GM12878 (cell line): ENCODE data around the gene SMC1B. TPM values are rescaled to one million over a fixed set of nuclear protein-coding genes. Genes with fewer than 3 reads are reported as not detected.

Source experiments
- ATAC-seq: fragments of 200-7000 bp; cut with Tn5 transposase; 3 replicates; pipeline ENCODE4 v1.9.1; 2020; ENCODE audit warnings: mild to moderate bottlenecking, moderate library complexity
- BruUV-seq: library from RNA; stranded (reverse); fragments of 400-500 nt; replicated peaks from 2 replicates; lab custom pipeline; 2021; lab: Mats Ljungman, UMichigan
- CTCF ChIA-PET: fragments of 300-600 bp; sonication (Branson Sonifier 250); formaldehyde crosslinking; extraction: SDS; loops from one replicate; lab custom pipeline; 2021; ENCODE audit warnings: inconsistent platforms; lab: Yijun Ruan, JAX
- POLR2A ChIA-PET: fragments of 350-600 bp; formaldehyde crosslinking; extraction: SDS; loops from one replicate; lab custom pipeline; 2021; ENCODE audit warnings: inconsistent platforms; lab: Charles Lee
- RAD21 ChIA-PET: fragments of 300-600 bp; sonication (Branson Sonifier 250); formaldehyde crosslinking; loops from one replicate; lab custom pipeline; 2023; ENCODE audit warnings: antibody characterized with exemption; ENCODE audit not compliant: unreplicated experiment; lab: Charles Lee
- SMC1A ChIA-PET: fragments of 300-600 bp; sonication (Branson Sonifier 250); formaldehyde crosslinking; loops from one replicate; lab custom pipeline; 2023; ENCODE audit not compliant: unreplicated experiment, uncharacterized antibody; lab: Charles Lee
- DNase-seq: peaks from one replicate; pipeline ENCODE4 v3.0.0-alpha.2; 2011; ENCODE audit warnings: low read depth, low spot score
- FAIRE-seq: peaks from 3 replicates; lab custom pipeline; 2011; peaks lifted over from hg19 to GRCh38; lab: Jason Lieb, UNC
- H2AFZ ChIP-seq: 2 replicates; pipeline ENCODE4 v1.6.0; 2011; ENCODE audit warnings: low read depth, low read length, control low read depth; ENCODE audit not compliant: control insufficient read depth
- H3K27ac ChIP-seq: 2 replicates; pipeline ENCODE4 v1.5.1; 2011; ENCODE audit warnings: control low read depth; ENCODE audit not compliant: control insufficient read depth, insufficient read depth
- H3K27me3 ChIP-seq, 2 experiments: replicated peaks in 1 of 2; 2 replicates each; pipeline versions ENCODE4 v1.6.0 to v1.6.1; 2011; ENCODE audit warnings: low read length in 1 of 2; ENCODE audit not compliant: control insufficient read depth in 2 of 2, insufficient read depth in 2 of 2
- H3K36me3 ChIP-seq, 2 experiments: 2 replicates each; pipeline ENCODE4 v1.5.1; 2011; ENCODE audit warnings: low read length in 1 of 2; ENCODE audit not compliant: control insufficient read depth in 2 of 2, insufficient read depth in 2 of 2
- H3K4me1 ChIP-seq: 2 replicates; pipeline ENCODE4 v1.6.1; 2011; ENCODE audit warnings: mild to moderate bottlenecking, low read length, moderate library complexity, mixed read lengths; ENCODE audit not compliant: control insufficient read depth, insufficient read depth
- H3K4me2 ChIP-seq: 2 replicates; pipeline ENCODE4 v1.6.0; 2011; ENCODE audit warnings: control low read depth; ENCODE audit not compliant: control insufficient read depth, insufficient read depth
- H3K4me3 ChIP-seq: fragments of 200-600 bp; sonication (generic); 2 replicates; pipeline ENCODE4 v1.5.1; 2016
- H3K79me2 ChIP-seq: 2 replicates; pipeline ENCODE4 v1.6.0; 2011; ENCODE audit warnings: low read length; ENCODE audit not compliant: control insufficient read depth, insufficient read depth
- H3K9ac ChIP-seq: 2 replicates; pipeline ENCODE4 v1.8.0; 2011; ENCODE audit warnings: low read length, control low read depth, mixed read lengths; ENCODE audit not compliant: control insufficient read depth, insufficient read depth
- H3K9me3 ChIP-seq: replicated peaks from 3 replicates; pipeline ENCODE4 v1.5.1; 2011; ENCODE audit warnings: mild to moderate bottlenecking, low read length; ENCODE audit not compliant: control insufficient read depth, insufficient read depth
- H4K20me1 ChIP-seq: 2 replicates; pipeline ENCODE4 v1.6.0; 2011; ENCODE audit not compliant: control insufficient read depth, insufficient read depth
- BMI1 ChIP-seq: fragments of 450-650 bp; IDR thresholded peaks from 2 replicates; pipeline ENCODE4 v1.6.1; 2016; ENCODE audit warnings: mild to moderate bottlenecking, moderate library complexity, borderline replicate concordance
- E2F8 ChIP-seq: fragments of 450-650 bp; IDR thresholded peaks from 2 replicates; pipeline ENCODE4 v1.6.1; 2018; ENCODE audit warnings: mild to moderate bottlenecking, low read depth, moderate library complexity; ENCODE audit not compliant: partially characterized antibody
- SP1 ChIP-seq: IDR thresholded peaks from one replicate; pipeline ENCODE4 v1.6.1; 2011; ENCODE audit warnings: low read depth, low read length
- WGBS: methylation state at CpG from one replicate; pipeline ENCODE4 v1.1.6; 2016; ENCODE audit warnings: low lambda C conversion rate; ENCODE audit not compliant: insufficient replicate concordance, insufficient coverage; ENCODE audit errors: missing lambda C conversion rate; 5-methylcytosine and 5-hydroxymethylcytosine counted together
- in situ Hi-C: fragments of 300-500 bp; cut with MboI; formaldehyde crosslinking; loops from 9 replicates; pipeline ENCODE4 v1.14.3; 2018; ENCODE audit warnings: mixed read lengths
- intact Hi-C: fragments of 100-400 bp; cut with micrococcal nuclease; formaldehyde crosslinking; loops from one replicate; pipeline ENCODE4 v1.14.2; 2022; ENCODE audit not compliant: unreplicated experiment
- polyA plus RNA-seq, 11 experiments: library from polyadenylated mRNA; depleted of rRNA in 4 of 11; unstranded in 6 of 11; stranded (reverse) in 5 of 11; fragments of >200 nt; fragmentation: Nextera tagmentation in 4 of 11; fragmentation: Illumina TruSeq in 1 of 11; extraction: Ambion mirVana in 4 of 11; extraction: Trizol in 1 of 11; gene quantifications; 1 replicate in 1 of 11; 2 replicates in 10 of 11; pipeline versions ENCODE4 v1.2.1 to v1.2.3, GENCODE V29; 2011 to 2016; ENCODE audit warnings: inconsistent platforms in 2 of 11, missing spikeins in 2 of 11, low read depth in 1 of 11
- total RNA-seq, 4 experiments: library from RNA; depleted of rRNA in 3 of 4; stranded (reverse); fragments of >200 nt in 3 of 4; fragmentation: Illumina TruSeq in 1 of 4; extraction: Trizol in 1 of 4; gene quantifications; 2 replicates each; pipeline versions ENCODE4 v1.2.1 to v1.2.3, GENCODE V29; 2013 to 2021
- TF ChIP-seq, protein P1 (sequence below): fragments of 450-650 bp; IDR thresholded peaks from 2 replicates; pipeline ENCODE4 v1.6.1; 2017; ENCODE audit warnings: antibody characterized with exemption, mild to moderate bottlenecking, moderate library complexity
- TF ChIP-seq, protein P2 (sequence below): IDR thresholded peaks from 2 replicates; pipeline ENCODE4 v1.6.1; 2011; ENCODE audit warnings: mild to moderate bottlenecking, low read depth, low read length, moderate library complexity; ENCODE audit not compliant: insufficient replicate concordance

The SMC1B gene
- total and polyA plus RNA-seq, 10 of the 15 experiments (the other 5 are each of a cell fraction or from before 2014, with no cell fraction given), result not detected

DNA sequence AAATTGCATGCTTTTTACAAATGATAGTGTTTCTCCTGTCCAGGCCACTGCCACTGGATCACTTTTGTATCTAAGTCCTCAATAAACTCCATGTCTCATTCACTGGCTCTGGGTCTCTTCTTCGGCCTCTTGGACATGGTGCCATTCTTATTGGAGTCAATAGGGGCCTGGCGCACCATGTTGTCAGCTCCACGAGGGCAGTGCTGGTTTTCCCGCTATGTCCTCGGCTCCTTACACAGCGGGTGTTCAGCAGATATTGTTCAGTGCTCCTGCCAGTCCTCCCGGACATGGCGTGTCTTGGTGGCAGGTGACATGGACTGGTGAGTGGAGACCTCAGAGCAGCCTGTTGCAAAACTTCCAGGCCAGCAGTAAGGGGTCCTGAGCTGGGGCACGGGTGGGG is 107.3 kb downstream of the SMC1B start:
- Histone ChIP-seq H3K27ac (no peak overlapping the region), H3K79me2 (peaks cover 7% of the 10 kb centered on the region), H4K20me1 (no peaks in the 10 kb centered on the region), H3K27me3 (no peaks in the 10 kb centered on the region), H3K9ac (no peak overlapping the region), H2AFZ (no peak overlapping the region), H3K36me3 (no peaks in the 10 kb centered on the region), H3K4me1 (peaks cover 15% of the 10 kb centered on the region), H3K9me3 (no peaks in the 10 kb centered on the region), H3K4me2 (no peak overlapping the region), H3K4me3 (no peak overlapping the region)
- intact Hi-C loops, result no loop called here
- WGBS, result 80% methylated on average over 9 of the region's 9 CpGs
- ATAC-seq (no peak), DNase-seq (no peak), FAIRE-seq (no peak)
- TF ChIP-seq SP1, result no peak
- TF ChIP-seq E2F8, result no peak
- TF ChIP-seq, protein P1, sequence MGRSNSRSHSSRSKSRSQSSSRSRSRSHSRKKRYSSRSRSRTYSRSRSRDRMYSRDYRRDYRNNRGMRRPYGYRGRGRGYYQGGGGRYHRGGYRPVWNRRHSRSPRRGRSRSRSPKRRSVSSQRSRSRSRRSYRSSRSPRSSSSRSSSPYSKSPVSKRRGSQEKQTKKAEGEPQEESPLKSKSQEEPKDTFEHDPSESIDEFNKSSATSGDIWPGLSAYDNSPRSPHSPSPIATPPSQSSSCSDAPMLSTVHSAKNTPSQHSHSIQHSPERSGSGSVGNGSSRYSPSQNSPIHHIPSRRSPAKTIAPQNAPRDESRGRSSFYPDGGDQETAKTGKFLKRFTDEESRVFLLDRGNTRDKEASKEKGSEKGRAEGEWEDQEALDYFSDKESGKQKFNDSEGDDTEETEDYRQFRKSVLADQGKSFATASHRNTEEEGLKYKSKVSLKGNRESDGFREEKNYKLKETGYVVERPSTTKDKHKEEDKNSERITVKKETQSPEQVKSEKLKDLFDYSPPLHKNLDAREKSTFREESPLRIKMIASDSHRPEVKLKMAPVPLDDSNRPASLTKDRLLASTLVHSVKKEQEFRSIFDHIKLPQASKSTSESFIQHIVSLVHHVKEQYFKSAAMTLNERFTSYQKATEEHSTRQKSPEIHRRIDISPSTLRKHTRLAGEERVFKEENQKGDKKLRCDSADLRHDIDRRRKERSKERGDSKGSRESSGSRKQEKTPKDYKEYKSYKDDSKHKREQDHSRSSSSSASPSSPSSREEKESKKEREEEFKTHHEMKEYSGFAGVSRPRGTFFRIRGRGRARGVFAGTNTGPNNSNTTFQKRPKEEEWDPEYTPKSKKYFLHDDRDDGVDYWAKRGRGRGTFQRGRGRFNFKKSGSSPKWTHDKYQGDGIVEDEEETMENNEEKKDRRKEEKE, result no peak
- TF ChIP-seq, protein P2, sequence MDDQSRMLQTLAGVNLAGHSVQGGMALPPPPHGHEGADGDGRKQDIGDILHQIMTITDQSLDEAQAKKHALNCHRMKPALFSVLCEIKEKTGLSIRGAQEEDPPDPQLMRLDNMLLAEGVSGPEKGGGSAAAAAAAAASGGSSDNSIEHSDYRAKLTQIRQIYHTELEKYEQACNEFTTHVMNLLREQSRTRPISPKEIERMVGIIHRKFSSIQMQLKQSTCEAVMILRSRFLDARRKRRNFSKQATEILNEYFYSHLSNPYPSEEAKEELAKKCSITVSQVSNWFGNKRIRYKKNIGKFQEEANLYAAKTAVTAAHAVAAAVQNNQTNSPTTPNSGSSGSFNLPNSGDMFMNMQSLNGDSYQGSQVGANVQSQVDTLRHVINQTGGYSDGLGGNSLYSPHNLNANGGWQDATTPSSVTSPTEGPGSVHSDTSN, result no peak
- TF ChIP-seq BMI1, result no peak
- RAD21 ChIA-PET, result no interaction called here
- SMC1A ChIA-PET, result interaction anchor here (1.3 kb wide), 1 partner anchor 11 kb away, joined by 3 read pairs; no protein-coding TSS in a partner anchor
- in situ Hi-C loops, result no loop called here
- CTCF ChIA-PET, result no interaction called here
- no TSS peak for BruUV-seq
- POLR2A ChIA-PET, result no interaction called here
